Endothelial cell of hepatic sinusoid (primary cell): ENCODE results near the gene PHOSPHO2.

Experiments
- in situ Hi-C: cut with HindIII; loops from 2 replicates; pipeline ENCODE4 v1.10.0; 2017; ENCODE audit warnings: low sequenced_read_pairs

The PHOSPHO2 gene

DNA sequence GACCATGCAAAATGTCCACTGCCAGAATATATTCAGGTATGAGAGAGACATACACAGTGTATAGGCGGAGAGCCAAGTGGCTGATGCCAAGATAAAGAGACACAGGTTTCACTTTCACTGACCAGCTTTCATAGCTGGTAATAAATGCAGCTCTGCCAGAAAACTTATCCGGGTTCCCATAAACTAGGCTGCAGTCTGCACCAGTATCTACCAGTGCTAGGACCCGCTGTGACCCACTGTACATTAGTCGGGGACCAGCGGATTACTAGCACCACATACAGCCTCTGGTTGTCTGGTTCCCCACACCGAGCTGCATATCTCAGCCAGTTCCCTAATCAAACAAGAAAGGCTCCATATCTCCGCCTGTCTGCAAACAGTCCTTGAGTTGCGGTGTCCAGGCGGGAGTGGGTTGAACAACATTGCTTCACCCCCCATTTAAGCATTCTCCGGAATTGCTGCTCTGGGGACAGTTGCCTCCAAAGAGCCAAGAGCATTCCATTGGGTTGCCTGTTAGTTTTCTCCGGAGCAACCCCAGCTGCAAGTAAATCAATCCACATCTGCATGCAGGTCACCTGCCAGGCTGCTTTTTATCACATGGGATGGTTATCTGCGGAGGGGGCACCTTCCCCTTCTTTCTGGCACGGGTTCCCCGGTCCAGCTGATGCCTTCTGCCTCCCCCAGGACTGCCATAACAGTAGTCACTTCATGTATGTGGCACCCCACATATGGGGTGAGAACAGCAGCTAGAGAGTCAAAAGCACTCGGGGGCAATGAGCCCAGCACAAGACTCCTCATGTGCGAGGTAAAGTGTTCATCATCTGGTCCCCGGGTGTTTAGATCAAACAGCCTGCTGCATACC is 21.3 kb downstream of the PHOSPHO2 start:
- in situ Hi-C loops = no loop called here

DNA sequence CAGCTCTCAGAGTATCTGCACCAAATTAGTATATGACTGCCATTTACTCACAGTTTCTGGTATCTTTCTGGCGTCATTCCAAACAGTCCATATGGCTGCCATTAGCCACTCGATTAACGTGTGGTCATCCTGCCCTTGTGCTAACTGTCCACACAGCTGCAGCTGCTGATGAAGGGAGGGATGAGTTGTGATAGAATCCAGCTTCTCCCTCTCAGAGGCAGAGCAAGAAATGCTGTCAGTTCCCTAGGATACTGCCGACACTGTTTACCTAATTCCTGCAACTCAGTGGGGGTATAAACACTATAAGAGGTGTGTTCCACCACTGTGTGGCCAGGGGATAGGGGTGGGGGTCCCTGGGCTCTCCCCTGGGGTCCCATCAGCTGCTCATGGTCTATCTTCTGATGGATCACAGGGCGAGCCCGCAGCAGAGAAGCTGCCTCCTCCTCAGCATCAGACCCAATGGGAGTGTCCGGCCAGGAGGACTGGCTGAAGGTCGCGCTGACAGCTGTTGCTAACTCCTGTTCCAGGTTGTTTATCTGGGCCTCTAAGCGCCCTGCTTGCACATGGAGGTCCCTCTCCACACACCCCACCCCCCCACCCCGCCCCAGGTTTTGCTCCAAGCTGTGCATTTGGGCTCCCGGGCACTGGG is 22.1 kb downstream of the PHOSPHO2 start:
- in situ Hi-C loops = no loop called here

DNA sequence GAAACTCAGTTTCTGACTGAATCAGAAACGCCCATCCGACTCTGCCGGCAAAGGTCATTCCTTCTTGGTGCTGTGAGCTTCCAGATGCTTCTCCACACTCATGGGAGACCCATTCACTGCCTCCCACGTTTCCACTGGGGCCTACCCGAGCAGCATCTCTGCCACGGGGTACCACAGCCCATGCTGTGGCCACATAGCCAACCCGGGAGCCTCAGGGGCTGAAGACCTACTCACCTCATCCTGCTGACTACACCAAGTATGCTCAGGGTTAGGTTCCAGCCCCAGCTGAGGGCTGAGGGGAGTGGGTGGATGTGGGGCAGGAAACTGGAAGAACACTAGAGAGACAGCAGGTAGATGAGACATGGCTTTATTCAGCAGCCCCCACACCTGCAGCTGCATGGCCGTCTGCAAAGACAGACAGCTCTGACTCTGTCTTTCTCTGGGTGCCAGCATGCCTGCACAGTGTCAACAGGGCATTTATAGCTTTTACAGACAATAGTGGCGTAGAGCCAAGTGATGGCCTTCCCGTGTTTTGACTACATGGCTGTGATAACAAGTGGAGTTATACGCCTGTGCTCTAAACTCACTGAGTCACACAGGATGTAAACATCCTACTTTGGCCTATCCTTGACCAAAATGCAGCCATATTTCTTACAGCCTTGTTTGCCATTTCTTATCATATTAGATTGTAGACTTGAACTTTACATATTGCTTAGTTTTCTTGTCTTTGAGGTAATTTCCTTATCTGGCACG is 22.8 kb downstream of the PHOSPHO2 start:
- in situ Hi-C loops = no loop called here

DNA sequence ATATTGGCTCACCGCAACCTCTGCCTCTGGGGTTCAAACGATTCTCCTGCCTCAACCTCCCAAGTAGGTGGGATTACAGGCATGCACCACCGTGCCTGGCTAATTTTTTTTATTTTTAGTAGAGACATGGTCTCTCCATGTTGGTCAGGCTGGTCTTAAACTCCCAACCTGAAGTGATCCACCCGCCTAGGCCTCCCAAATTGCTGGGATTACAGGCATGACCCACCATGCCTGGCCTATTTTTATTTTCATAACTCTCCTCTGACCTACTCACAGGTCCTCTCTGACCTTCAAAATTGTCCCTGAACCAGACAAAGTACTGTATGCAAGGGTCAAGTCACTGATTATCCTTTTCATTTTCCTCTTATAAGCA is 23.4 kb downstream of the PHOSPHO2 start:
- in situ Hi-C loops = no loop called here

DNA sequence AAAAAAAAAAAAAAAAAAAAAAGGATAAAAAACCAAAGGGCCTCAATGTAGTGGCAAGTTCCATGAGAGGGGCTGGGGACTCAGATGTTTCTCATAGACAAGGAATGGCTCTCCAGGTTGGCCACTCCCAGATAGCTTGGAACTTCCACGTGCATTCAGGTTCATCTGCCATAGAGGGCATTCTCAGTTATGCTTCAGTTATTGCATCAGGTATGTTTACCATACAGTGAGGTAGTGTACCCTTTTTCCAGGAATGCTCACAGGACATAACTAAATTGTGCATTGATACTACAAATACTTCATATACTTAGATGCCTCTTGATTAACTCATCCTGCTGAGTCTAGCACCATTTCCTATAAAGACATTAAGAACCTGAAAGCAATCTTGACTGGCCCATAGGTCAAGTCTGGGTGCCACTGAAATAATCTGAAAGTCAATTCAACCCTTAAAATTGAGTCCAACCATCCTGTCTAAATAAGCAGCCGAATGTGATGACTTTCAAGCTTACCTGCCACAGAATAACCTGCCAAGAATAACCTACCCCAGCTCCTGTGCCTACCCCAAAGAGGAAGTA is 24.7 kb downstream of the PHOSPHO2 start:
- in situ Hi-C loops = no loop called here

DNA sequence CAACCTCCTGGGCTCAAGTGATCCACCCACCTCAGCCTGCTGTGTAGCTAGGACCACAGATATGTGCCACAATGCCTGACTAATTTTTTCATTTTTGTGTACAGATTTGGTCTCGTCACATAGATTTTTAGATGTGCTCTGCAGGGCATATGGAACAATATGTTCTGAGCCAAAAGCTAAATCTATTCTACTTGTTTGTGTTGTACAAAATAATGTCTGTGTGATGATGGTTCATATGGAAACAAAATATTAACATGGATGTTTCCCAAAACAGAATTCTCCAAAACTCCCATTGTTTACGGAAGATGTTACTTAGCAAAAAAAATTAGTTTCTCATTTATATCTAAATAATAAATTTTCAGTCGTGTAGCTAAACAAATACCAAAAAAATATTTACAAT is 26.7 kb downstream of the PHOSPHO2 start:
- in situ Hi-C loops = no loop called here

DNA sequence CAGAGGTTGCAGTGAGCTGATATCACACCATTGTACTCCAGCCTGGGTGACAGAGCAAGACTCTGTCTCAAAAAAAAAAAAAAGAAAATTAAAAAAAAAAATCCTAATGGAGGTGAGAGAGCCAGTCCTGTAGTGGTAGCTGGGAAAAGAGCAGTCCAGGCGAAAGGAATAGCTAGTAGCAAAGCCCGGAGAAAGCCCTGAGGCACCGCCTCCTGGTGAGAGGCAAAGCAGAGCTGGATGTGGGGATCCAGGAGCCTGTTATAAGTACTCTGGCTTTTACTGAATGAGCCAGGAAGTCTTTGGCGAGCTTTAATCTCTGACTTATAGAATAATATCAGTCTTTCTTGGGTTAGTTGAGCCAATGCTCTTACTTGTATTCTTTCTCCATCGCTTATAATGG is 32.8 kb downstream of the PHOSPHO2 start:
- in situ Hi-C loops = no loop called here

DNA sequence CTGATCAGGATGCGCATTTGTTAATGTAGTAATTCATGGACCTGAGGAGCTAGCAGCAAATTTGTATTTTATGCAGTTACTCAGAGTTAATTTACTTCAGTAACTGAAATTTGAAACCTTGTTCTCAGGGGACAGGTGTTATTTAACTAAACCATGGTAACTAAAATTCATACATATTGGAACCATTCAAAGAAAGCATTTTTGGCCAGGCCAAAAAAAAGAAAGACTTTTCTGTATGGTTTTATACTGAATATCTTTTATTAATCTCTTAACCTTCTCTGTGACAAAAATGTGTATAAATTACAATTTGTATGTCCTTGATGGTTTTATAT is 35.0 kb downstream of the PHOSPHO2 start:
- in situ Hi-C loops = no loop called here

DNA sequence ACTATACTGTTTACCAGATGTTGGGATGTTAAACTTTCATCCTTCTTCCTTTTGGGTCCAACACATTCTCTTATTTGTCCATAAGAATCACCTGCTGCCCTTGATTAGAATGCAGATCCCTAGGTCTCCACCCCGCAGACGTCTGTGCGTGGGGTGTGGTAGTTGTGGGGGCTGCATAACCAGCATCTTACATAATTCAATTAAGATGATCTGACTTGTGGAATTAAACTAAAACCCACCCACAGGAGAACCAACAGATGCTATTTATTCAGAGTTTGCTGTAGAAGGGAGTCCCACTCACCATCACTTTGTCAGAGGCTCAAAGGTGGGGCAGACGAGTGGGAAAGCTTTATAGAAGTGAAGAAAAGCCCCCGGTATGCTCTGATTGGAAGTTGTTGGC is 37.8 kb downstream of the PHOSPHO2 start:
- in situ Hi-C loops = loop anchor here (5.0 kb wide), 1 partner anchor 70 kb away; no protein-coding TSS in a partner anchor

DNA sequence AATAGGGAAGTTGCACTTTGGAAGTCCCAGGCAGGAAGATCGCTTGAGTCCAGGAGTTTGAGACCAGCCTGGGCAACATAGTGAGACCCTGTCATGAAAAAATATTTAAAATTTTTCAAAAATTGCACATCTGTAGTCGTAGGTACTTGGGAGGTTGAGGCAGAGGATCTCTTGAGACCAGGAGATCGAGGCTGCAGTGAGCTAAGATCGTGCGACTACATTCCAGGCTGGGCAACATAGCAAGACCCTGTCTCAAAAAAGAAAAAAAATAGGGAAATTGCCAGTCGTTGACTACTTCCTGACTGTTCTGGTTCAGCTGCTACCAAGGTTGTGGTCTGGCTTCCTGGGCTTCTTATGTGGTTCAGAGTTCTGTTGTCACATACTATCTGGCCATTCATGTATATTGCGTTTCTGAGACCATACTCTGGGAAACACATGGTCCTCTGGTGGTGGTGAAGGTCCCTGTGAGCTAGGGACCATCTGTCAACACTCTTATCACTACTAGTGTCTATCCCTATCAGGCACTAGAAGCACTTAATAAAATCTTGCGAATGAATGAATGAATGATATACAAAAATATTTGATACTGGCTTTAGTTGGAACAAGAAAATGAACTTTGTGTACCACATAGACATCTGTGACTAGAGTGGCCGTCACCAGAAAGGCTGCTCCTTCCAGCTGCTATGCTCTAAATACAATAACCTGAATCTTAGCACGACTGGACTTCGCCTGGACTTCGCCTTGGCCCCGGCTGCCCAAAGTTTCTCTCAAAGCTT is 38.5 kb downstream of the PHOSPHO2 start:
- in situ Hi-C loops = loop anchor here (5.0 kb wide), 1 partner anchor 70 kb away; no protein-coding TSS in a partner anchor

DNA sequence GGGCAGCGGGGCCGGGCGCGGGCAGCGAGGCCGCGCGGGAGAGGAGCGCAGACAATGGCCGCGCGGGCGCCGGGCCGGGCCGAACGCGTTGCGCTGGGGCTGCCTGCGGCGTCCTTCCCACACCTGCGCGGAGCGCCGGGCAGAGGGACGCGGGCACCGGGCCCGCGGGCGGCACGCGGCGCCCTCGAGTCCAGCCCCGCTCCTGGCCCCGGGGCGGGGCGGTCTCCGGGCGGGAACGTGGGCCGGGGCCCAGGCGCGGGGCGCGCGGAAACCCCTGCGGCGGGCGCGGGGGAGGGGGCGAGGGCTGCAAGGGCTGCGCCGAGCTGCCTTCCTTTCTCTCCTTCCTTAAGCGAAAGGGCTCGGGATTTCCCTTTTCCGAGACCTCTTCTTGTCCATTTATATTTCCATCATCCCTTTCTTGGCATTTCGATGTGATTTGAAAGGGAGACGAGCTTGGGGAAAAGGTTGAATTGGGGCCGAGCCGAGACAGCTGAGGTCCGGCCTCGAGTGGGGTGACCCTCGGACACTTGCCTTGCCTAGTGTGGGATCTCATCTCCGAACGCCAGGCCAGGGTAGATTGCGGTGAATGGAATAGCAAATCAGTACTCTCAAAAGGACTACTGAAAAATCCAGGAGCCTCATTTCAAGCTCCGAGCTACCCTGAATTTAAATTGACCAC is 40.0 kb downstream of the PHOSPHO2 start:
- in situ Hi-C loops = loop anchor here (5.0 kb wide), 1 partner anchor 68 kb away; no protein-coding TSS in a partner anchor

DNA sequence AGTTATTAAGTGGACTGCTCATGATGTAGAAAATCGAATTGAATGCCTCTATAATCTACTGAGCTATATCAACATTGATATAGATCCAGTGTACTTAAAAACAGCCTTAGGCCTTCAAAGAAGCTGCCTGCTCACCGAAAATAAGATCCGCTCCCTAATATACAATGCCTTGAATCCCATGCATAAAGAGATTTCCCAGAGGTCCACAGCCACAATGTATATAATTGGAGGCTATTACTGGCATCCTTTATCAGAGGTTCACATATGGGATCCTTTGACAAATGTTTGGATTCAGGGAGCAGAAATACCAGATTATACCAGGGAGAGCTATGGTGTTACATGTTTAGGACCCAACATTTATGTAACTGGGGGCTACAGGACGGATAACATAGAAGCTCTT is 41.4 kb downstream of the PHOSPHO2 start:
- in situ Hi-C loops = loop anchor here (5.0 kb wide), 1 partner anchor 33 kb away; no protein-coding TSS in a partner anchor

DNA sequence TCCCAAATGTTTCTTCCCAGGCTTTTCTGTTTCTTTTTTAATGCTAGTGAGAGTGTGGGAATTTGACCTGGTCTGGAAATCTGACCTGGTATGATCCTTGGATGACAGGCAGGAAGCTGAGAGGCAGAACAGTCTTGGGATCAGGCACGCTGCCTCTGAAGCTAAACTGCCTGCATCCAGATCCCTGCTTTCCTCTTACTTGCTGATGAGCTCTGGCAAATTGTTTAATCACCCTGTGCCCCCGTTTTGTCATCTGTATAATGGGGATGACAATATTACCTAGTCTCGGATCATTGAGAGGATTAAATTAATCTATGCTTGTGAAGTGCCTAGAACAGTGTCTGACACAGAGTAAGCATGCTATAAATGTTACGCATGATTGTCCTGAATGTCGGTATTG is 42.6 kb downstream of the PHOSPHO2 start:
- in situ Hi-C loops = loop anchor here (5.0 kb wide), 1 partner anchor 35 kb away; no protein-coding TSS in a partner anchor

DNA sequence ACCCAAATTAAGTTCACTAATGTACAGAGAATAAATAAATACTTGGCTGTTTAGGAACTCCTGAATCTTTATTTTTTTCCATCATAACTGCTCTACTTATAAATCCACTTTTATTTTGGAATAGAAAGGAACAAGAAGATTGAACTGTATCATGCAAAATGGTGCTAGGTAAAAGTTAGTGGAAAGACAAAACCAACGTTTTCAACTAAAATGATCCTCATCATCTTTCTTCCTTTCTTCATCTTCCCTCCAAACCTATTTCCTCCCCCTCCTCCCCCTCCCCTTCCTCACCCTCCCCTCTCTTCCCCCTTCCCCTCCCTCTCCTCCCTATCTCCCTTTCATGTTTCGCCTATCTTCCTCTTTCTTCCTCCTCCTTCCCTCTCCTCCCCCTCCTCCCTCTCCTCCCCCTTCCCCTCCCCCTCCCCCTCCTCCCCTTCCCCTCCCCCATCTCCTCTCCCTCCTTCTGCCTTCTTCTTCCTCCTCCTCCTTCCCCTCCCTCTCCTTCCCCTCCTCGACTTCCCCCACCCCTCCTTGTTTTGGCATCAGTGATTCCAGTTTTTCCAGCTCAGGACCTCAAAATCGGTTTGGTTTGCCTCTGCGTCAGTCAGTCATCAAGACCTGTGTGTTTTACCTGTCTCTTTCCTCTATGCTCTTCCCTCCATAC is 44.4 kb downstream of the PHOSPHO2 start:
- in situ Hi-C loops = loop anchor here (5.0 kb wide), 1 partner anchor 36 kb away; no protein-coding TSS in a partner anchor

DNA sequence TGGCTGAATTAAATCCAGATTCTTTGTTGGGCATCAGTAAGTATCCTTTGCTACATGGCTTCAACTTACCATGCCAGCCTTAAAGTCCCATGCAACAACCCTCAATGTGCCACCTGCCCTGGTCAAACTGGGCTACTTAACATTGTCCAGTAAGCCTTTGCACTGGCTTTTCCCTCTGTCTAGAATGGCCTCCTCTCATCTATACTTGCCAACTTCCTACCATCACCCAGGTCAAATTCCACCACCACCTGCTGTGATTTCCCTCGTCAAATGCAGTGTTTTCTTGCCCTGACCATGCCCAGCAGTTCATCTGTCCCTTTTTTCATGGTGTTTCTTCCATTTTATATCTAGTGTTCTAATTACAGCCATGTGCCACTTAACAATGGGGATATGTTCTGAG is 45.1 kb downstream of the PHOSPHO2 start:
- in situ Hi-C loops = loop anchor here (5.0 kb wide), 1 partner anchor 37 kb away; no protein-coding TSS in a partner anchor

DNA sequence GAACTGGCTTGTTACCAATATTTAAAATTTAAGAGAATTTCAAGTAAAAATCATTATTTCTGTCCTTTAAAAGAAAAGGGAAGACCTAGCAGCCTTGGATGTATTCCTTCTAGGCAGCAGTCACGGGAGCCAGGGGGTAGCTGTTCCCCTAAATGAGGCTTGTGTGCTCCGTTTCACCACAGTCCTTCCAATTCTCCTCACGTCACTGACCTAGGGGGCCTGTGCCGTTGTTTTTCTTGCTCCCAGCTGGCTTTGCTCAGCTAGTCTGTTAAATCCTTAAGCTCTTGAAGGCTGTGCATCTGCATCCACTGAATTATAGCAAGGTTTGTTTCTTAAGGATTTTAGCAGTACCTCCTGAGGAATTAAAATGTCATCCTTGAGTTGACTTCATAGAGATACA is 49.3 kb downstream of the PHOSPHO2 start:
- in situ Hi-C loops = no loop called here

DNA sequence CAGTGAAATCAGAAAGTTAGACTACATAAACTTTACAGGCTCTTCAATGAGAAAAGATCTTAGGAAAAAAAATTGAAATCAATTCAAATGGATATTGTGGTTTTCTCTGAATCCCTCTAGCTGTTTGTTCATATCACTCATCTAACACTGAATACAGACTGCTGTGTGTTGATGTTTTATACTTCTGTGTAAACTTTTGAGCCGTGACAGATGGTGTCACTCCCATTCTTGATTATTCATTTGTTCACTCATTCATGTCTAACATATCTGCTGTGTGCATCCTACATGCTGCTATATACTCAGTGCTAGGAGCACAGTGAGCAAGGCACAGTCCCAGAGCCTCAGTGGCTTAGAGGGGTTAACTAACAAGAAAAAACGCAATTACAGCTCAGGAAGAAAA is 52.0 kb downstream of the PHOSPHO2 start:
- in situ Hi-C loops = no loop called here

DNA sequence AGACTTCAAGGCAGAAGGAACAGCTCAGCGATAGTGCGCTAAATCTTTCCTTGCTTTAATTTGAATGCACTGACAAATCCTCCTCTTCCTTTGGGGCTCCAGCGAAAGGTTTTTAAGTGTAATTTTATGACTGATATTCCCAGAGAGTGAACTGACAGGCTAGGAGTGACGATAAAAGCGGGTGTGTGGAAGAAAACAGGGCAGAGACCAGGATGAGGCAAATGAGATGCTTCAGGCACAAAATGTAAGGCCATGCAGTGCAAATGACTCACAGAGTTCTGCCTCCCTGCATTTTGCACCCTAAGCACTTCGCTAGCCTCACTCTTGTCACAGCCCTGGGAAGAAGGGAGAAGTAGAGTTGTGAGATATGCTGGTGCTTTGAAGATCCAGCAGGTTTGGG is 54.0 kb downstream of the PHOSPHO2 start:
- in situ Hi-C loops = no loop called here
